ENCODE results near the gene BRI3. TPM values are rescaled to one million over a fixed set of nuclear protein-coding genes. Genes with fewer than 3 reads are reported as not detected.
A peak's percentile ranks its signal among the peaks of the same experiment; 100 is the strongest.

BRI3 gene
- total RNA-seq, 1 donor from 2014 or later: 61.6 TPM

DNA sequence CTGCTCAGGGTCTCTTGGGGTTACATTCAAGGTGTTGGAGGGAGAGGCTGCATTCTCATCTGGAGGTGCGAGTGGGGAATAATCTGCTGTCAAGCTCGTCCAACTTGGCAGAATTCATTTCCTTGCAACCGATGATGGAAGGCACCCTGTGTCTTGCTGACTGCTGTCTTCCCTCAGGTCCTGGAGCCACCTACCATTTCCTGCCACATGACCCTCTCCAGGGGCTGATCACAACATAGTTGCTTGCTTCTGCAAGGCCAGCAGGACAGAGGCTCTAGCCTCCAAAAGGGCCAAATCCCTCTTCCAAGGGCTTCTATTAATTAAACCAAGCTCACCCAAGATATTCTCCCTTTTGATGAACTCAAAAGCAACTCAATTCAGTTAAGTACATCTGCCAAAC lies 14.2 kb upstream of the BRI3 start:
- H3K4me3 ChIP-seq: no peak overlapping the region
- H3K27me3 ChIP-seq: no peaks in the 10 kb centered on the region
- H3K4me1 ChIP-seq: no peaks in the 10 kb centered on the region
- TF ChIP-seq, protein P1, sequence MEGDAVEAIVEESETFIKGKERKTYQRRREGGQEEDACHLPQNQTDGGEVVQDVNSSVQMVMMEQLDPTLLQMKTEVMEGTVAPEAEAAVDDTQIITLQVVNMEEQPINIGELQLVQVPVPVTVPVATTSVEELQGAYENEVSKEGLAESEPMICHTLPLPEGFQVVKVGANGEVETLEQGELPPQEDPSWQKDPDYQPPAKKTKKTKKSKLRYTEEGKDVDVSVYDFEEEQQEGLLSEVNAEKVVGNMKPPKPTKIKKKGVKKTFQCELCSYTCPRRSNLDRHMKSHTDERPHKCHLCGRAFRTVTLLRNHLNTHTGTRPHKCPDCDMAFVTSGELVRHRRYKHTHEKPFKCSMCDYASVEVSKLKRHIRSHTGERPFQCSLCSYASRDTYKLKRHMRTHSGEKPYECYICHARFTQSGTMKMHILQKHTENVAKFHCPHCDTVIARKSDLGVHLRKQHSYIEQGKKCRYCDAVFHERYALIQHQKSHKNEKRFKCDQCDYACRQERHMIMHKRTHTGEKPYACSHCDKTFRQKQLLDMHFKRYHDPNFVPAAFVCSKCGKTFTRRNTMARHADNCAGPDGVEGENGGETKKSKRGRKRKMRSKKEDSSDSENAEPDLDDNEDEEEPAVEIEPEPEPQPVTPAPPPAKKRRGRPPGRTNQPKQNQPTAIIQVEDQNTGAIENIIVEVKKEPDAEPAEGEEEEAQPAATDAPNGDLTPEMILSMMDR (IDR thresholded peaks at IDR 0.05): no peak
- no peak for DNase-seq (ENCODE audit: low spot score in 2 of 2)
- no peak overlapping the region for H3K27ac ChIP-seq
- H3K36me3 ChIP-seq: no peaks in the 10 kb centered on the region
- no peaks in the 10 kb centered on the region for H3K9me3 ChIP-seq
- intact Hi-C loops (cut with DNase I): no loop called here

DNA sequence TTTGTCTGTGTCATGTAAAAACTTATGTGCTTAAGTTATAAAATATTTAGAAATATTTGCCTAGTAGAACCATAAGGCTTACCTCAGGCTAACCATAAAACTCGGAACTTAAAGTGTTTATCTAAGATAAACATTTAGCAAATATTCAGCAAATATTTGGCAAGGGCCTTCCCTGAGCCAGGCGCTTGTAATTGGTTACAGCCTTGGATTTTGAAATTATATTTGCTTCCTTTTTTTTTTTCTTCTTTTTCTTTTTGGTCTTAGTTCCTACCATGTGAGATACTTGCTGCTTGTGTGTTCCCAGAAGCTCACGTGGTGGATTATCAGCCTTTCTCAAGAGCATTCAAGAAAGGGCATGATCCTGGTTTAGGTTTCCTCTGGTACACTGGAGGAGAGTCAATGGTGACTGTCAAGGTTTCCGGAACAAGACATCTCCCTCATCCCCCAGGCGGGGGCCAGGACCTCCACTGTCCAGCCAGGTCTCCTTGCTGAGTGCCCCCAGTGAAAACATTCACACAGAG lies 5.2 kb upstream of the BRI3 start:
- Histone ChIP-seq H3K9me3 (no peaks in the 10 kb centered on the region), H3K4me3 (no peak overlapping the region), H3K27ac (peak overlapping the region; percentile 49 to 57), H3K27me3 (no peaks in the 10 kb centered on the region), H3K36me3 (no peaks in the 10 kb centered on the region), H3K4me1 (peaks cover 0 to 10% of the 10 kb centered on the region in 2 donors)
- intact Hi-C loops (cut with DNase I): no loop called here
- no peak for DNase-seq (ENCODE audit: low spot score in 2 of 2)
- TF ChIP-seq, protein P1 (IDR thresholded peaks at IDR 0.05): no peak

DNA sequence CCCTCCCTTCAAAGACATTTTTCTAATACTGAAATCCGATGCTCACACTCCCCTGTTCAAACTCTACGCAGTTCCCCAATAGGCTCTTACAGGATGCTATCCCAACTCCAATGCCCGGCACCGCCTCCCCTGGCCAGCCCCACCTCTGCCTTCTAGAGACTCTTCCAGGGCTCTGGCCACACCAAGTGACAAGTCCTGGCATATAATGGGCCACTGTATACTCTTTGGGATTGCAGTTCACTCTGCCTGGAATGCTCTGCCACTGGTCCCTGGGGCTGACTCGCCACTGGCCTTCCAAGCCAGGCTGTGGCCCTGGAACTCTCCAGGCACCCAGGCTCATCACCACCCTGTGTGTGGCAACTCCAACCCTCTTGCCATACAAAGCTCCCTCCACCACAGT lies 3.1 kb upstream of the BRI3 start:
- intact Hi-C loops (cut with DNase I): no loop called here
- TF ChIP-seq, protein P1 (IDR thresholded peaks at IDR 0.05): no peak

DNA sequence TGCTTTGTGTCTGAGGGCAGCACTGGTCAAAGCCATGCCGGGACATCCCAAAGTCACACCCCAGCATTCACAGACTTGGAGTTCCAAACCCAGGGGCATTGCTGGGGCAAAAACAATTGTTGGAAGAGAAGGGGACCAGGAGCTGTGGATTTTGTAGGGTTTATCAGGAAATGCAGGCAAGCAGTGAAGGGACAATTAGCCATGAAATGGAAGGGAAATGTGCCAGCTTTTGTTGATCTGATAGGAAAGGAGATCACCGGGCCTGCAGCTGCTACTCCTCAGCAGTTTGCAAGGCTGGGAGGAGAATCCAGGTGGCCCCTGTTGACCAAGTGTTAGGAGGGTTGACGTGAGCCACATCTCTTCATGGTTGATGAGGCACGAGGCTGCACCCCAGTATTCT lies 2.5 kb upstream of the BRI3 start:
- DNase-seq (ENCODE audit: low spot score in 2 of 2): no peak

More for the DNA sequence above, 3.1 kb upstream of the BRI3 start:
- H3K27ac ChIP-seq: no peak overlapping the region
- peaks cover 2 to 15% of the 10 kb centered on the region in 2 donors for H3K4me1 ChIP-seq
- H3K4me3 ChIP-seq: no peak overlapping the region
- no peaks in the 10 kb centered on the region for H3K27me3 ChIP-seq
- no peak for DNase-seq (ENCODE audit: low spot score in 2 of 2)
- no peaks in the 10 kb centered on the region for H3K36me3 ChIP-seq
- no peaks in the 10 kb centered on the region for H3K9me3 ChIP-seq

DNA sequence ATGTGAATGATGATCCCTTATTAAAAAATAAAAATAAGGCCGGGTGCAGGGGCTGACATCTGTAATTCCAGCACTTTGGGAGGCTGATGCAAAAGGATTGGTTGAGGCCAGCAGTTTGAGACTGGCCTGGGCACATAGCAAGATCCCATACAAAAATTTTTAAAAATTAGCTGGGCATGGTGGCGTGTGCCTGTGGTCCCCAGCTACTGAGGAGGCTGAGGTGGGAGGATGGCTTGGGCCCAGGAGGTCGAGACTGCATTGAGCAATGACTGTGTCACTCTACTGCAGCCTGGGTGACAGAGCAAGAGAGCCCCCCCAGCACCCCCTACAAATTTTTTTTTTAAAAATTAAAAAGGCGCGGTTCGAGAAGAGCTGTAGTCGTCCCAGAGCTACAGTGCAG lies 1.2 kb upstream of the BRI3 start:
- Histone ChIP-seq H3K9me3 (no peaks in the 10 kb centered on the region), H3K27ac (peak overlapping the region in 1 of 2 donors; percentile 86), H3K4me1 (peaks cover 17 to 25% of the 10 kb centered on the region in 2 donors), H3K36me3 (no peaks in the 10 kb centered on the region), H3K4me3 (peak overlapping the region; percentile 93 to 100), H3K27me3 (no peaks in the 10 kb centered on the region)
- DNase-seq (ENCODE audit: low spot score in 2 of 2): no peak
- TF ChIP-seq, protein P1 (IDR thresholded peaks at IDR 0.05): no peak
- intact Hi-C loops (cut with DNase I): loop anchor here (2.0 to 10.0 kb wide), 6 partner anchors 93 to 1225 kb away; partner anchors contain the start of genes LMTK2, NPTX2, TRRAP and ZKSCAN5

More for the DNA sequence above, 2.5 kb upstream of the BRI3 start:
- TF ChIP-seq, protein P1 (IDR thresholded peaks at IDR 0.05): no peak
- intact Hi-C loops (cut with DNase I): no loop called here
- H3K9me3 ChIP-seq: no peaks in the 10 kb centered on the region
- no peaks in the 10 kb centered on the region for H3K27me3 ChIP-seq
- H3K36me3 ChIP-seq: no peaks in the 10 kb centered on the region
- peaks cover 7 to 18% of the 10 kb centered on the region in 2 donors for H3K4me1 ChIP-seq
- H3K27ac ChIP-seq: no peak overlapping the region
- H3K4me3 ChIP-seq: no peak overlapping the region

Measured in ascending aorta (tissue), 2 donors.